Stimulated activated CD4-positive, alpha-beta T cell treated with anti-CD3 and anti-CD28 coated beads, Interleukin-2, amount 100 ng/mL, for 4 hours (primary cell): ENCODE measurements around the gene KCNIP3.
"Not testable (repeated sequence)": the region's sequence is repeated elsewhere in the genome, so short reads cannot be mapped to it uniquely, and the experiment has no call there.

ENCODE experiments used
- DNase-seq: peaks from one replicate; pipeline ENCODE4 v3.0.0-alpha.2; 2020; ENCODE audit warnings: low read depth

Gene KCNIP3

GRCh38 chr2:95415138-95415537 is 118.0 kb downstream of the KCNIP3 start:
- not testable (repeated sequence) for DNase-seq

GRCh38 chr2:95415561-95415960 is 118.4 kb downstream of the KCNIP3 start:
- DNase-seq, result not testable (repeated sequence)

GRCh38 chr2:95427196-95427867 is 130.2 kb downstream of the KCNIP3 start:
- not testable (repeated sequence) for DNase-seq

GRCh38 chr2:95429748-95430467 is 132.8 kb downstream of the KCNIP3 start:
- not testable (repeated sequence) for DNase-seq

- DNase-seq, result not testable (repeated sequence)
Observed at GRCh38 chr2:95433373-95433772, 136.2 kb downstream of the KCNIP3 start.

- DNase-seq, result not testable (repeated sequence)
Observed at GRCh38 chr2:95433973-95434372, 136.8 kb downstream of the KCNIP3 start.

- not testable (repeated sequence) for DNase-seq
Observed at GRCh38 chr2:95434507-95435076, 137.4 kb downstream of the KCNIP3 start.

- DNase-seq, result not testable (repeated sequence)
Observed at GRCh38 chr2:95435162-95435871, 138.2 kb downstream of the KCNIP3 start.
